ENCODE data around the gene PURA.
A peak's percentile ranks its signal among the peaks of the same experiment; 100 is the strongest.

PURA gene

DNA sequence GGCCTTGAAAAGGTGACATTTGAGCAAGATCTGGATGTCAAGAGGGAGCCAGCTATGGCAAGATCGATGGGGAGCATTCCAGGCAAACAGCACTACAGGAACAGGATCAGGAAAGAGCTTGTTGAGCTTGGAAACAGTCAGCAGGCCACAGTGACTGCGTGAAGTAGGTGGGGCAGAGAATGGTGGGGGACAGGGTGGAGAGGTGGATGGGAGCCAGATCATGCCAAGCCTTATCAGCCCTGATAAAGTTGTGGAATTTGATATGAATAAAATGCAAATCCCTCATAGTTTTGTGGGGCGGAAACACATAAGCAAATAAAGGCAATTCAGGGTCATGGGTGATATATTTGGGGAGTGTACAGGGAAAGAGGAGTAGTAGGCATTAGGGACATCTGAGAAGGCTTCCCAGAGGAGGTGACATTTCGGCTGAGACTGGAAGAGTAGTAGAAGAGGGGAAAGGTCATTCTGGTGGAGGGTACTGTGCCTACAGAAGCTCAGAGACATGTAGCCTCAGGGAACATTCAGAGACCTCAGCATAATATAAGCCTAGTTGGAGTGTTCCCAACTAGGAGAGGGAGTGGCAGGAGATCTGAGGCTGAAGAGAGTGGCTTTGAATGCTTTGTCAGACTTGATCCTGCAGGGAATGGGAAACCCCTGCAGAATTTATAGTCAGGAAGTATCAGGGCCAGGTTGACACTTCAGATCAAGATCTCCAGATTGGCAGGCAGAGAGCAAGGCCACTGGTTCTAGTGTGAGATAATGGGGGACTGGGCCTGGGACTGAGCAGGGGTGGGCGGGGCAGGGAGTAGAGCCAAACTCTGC, 51.4 kb downstream of the PURA start:
- DNase-seq = no peak

GRCh38 chr5:140165923-140166270, 52.0 kb downstream of the PURA start:
- no peak for DNase-seq

DNA sequence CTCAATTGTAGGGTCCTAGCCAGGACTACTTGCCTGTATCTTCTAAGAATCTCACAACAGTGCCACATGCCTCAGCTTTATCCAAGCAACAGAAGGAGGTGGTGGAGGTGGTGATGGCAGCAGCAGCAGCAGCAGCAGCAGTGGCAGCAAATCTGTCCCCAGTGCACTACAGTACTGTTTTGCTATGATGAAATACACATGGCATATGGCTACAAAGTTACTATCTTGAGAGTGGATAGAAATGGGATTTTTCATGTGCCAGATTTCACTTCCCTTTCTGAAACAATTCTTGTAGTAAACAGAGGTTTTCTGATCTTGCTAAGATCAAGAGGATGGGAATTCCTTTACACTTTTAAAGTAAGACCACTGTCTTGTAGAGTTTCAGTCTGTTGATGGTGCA, 53.0 kb downstream of the PURA start:
- no peak for DNase-seq

- no peak for DNase-seq
Measured at GRCh38 chr5:140168371-140168770, 54.5 kb downstream of the PURA start.

DNA sequence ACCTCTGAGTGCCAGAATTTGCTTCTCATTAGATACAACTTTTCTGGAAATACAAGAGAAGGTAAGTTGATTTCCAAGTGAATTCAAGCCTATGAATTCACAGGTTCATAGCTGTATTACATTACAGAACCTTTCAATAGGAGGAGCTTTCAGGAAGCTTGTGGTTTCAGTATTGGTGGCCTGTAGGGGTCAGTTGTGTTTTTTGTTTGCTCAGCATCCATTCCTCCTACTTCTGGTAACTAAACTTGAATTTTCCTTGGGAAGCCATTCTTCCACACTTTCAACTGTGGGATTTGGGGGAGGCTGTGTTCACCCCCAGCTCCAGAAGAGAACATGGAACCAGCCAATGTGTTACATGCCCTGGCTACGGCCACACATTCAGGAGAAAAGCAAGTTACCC, 55.5 kb downstream of the PURA start:
- DNase-seq = no peak

- DNase-seq = no peak
Measured at GRCh38 chr5:140172483-140172882, 58.6 kb downstream of the PURA start.

DNA sequence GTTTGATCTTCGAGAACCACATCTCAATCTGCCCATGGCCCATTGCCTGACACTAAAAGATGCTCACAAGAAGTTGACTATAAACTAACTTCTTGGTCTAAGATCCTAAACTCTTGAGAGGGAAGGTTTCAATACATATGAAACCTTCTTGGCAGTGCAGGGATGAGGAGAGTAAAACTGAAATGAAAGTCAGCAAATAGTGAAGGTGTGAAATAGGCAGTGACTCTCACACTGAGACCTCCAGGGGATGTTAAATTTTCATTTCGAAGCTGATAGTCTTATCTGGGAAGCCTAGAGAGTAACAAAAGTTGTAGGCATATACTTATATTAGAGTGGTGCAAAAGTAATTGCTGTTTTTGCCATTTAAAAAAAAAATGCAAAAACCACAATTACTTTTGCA, 60.1 kb downstream of the PURA start:
- no peak for DNase-seq

DNA sequence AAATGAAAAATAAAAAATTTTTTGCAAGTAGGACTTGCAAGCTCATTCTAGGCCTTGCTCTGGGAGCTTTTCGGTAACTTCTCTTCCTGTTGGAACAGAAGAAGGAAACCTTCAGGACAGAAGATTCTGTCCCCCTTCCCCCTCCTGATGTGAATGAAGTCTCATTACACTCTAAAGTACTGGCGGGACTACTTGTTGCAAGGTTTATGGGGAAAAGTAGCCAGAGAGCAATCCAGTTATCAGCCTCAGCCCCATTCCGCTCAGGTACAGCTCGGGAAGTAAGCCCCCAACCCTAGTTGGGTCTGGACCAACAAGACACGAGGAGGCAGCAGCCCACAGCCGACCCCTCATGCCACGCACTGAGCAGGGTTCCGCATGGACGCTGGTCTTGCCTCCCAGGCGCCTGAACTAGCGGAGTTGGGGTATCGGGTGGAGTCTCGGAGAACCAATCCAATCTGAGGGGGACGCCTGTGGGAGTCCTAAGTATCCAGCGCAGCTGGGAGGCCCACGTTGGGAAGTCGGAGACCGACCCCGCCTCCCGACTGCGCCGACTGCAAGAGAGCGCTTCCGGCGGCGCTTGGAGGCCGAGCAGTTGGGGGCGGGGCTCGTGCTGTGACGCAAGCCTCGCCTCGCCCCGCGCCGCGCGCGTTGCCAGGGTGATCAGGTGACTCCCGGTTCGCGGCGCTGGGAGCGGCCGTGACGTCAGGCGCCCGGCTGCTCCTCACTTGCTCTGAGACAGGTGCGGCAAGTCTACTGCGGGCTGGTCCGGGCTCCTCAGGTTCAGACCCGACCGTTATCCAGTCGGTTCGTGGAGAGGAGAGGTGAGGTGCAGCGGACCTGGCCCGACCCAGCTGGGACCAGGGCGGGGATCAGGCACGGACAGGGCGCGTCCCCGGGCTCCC, 60.8 kb downstream of the PURA start, which contains the start of gene CYSTM1:
Gene CYSTM1 (plus strand): TSS at position 724 of the 902 bp plus-strand sequence. CDS start 19,278 bp downstream, outside the sequence.
- peak; percentile 95 for DNase-seq
